Renal cortex interstitium (tissue), 11 donors: ENCODE data around the gene SMIM8. TPM values are rescaled to one million over a fixed set of nuclear protein-coding genes. Genes with fewer than 3 reads are reported as not detected.

Experiments used
- DNase-seq, 11 donors: peaks; one replicate each; pipeline ENCODE4 v3.0.0-alpha.2; 2013; ENCODE audit warnings: low read depth in 9 of 11, low spot score in 4 of 11; ENCODE audit errors: extremely low read depth in 1 of 11
- polyA plus RNA-seq, 3 donors: library from polyadenylated mRNA; unstranded; fragments of 120-200 nt; gene quantifications; one replicate each; pipeline ENCODE4 v1.2.1, GENCODE V29; 2013; ENCODE audit not compliant: insufficient read length in 3 of 3

The SMIM8 gene
- polyA plus RNA-seq, 3 donors = 16.3 to 22.6 (median 20.9) TPM

- no peak for DNase-seq
Observed at GRCh38 chr6:87366072-87366827, 43.9 kb downstream of the SMIM8 start.

DNA sequence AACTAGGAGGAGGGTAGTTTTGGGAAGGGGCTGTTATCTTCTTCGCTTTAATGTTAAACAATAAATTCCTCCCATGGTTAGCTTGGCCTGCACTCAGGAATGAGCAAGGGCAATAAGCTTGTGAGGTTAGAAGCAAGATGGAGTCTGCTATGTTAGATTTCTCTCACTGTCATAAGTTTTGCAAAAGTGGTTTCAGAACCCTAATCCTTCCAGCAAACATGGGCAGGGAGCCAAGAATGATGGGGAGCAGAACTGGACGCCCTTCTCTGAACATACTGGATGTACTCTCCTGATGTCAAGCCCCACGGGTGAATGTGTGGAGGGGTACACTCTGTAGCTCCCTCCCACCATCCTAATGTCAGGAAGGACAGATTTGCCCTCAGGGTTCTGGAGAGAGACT lies 44.5 kb downstream of the SMIM8 start:
- DNase-seq = no peak

DNA sequence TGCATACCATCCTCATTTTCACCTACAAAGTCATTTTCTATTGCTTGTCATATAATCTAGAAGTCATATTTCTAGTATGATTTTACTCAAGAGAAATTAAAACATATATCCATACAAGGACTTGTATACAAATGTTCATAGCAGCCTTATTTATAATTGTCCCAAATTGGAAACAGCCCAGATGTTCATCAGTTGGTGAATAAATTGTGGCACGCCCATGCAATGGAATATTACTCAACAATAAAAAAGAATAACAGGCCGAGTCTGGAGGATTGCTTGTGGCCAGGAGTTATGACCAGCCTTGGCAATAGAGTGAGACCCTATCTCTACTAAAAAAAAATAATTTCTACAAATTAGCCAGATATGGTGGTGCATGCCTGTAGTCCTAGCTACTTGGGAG lies 51.0 kb downstream of the SMIM8 start:
- no peak for DNase-seq

DNA sequence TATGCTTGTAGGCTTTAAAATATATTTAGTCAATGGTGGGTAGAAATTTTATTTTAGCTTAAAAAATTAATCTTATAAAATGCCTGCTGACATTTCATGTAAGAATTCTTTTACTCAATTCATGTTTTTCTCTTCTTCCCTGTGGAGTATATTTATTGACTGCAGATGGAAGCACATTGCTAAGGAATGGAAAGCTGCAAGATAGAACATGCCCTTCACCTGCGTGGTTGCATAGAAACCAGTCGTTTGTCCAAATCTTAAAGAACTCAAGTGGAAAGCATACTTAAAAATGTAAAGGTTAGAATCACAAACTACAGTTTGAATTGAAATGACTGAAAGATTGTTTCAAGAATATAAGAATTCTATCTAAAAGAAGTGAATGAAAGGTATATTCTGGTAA lies 52.9 kb downstream of the SMIM8 start:
- DNase-seq = no peak

DNA sequence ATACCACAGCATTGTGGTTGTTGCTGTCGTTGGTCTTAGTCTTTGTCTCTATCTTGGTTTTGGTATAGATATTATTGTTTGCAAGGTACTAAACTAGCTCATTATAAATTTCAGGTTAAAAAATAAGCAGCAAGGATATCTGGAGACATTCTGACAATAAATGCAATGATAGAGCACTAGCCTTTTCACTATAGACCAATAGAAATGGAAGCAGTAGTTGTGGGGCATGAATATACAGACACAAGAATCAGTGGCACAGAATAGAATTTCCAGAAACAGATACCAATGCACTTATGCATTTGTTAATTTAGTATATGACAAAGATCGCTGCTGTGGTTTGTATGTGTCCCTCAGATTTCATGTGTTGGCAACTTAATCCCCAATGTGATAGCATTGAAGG lies 54.3 kb downstream of the SMIM8 start:
- no peak for DNase-seq

DNA sequence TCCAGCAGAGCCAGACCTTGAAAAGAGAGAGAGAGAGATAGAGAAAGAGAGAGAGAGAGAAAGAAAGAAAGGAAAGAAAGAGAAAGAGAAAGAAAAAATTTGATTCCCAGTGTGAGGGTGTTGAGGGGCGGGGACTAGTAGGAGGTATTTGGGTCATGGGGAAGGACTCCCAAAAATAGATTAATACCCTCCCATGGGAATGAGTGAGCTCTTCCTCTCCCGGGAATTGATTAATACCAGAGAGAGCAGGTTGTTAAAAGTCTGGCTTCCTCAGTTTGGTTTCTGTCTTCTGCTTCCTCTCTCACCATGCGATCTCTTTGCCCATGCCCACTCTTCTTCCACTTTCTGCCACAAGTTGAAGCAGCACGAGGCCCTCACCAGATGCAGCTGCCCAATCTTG lies 56.6 kb downstream of the SMIM8 start:
- DNase-seq = no peak

GRCh38 chr6:87382861-87383260 lies 60.5 kb downstream of the SMIM8 start:
- DNase-seq = no peak

DNA sequence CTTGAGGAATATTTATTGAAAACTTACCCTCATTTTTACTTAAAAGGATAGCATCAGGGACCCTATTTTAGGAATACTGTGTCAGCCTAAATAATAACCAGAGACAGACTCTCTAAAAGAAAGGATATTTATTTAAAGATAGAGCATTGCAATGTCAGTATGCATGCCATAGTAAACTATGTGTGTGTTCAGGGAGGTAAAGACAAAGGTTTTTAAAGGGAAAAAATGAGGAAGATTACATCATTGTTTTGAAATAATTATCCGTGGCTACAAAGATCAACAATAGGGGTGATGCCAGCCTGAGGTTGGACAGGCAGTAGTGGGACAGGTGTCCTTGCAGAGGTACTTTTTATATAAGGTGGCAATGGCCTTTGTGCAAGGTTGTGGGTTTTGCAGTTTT lies 61.6 kb downstream of the SMIM8 start:
- DNase-seq = no peak

GRCh38 chr6:87384449-87384848 lies 62.1 kb downstream of the SMIM8 start:
- no peak for DNase-seq

DNA sequence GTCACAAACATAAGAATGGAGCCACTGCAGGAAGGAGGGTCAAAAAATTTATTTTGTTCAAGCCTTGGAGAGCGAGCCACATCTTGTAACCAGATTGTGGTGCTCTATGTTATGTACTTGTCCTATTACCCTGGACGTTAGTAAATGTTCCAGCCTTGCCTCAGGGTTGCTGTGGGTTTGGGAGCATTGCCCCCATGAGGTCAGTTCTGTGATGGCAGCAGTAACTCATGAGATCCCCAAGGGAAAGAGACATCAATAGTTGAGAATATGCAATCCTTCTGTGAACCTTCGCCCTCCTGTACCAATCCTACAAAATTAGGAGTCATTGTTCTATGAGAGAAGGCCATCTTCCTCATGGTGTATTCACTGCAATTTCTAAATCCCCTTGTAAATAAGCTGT lies 68.9 kb downstream of the SMIM8 start:
- peak in 1 of 11 donors; percentile 9 for DNase-seq

Other genes with a start within 250 kb of the SMIM8 start
- 1 to 10 TPM in 2 of 3 donors, not detected in 1; 3.5 to 5.9 TPM for gene CGA, start 227.5 kb upstream of the SMIM8 start, polyA plus RNA-seq
- 10 to 100 TPM; 38.8 to 48.2 (median 48.2) TPM for gene ZNF292, start 167.0 kb upstream of the SMIM8 start, polyA plus RNA-seq
- gene GJB7, start 6.7 kb downstream of the SMIM8 start, polyA plus RNA-seq = under 1 TPM in 2 of 3 donors, not detected in 1; 0.14 to 0.41 TPM
- 1 to 10 TPM; 2.7 to 7.5 (median 3.0) TPM for gene C6orf163, start 22.2 kb downstream of the SMIM8 start, polyA plus RNA-seq
- 1 to 10 TPM; 2.9 to 3.5 (median 3.2) TPM for gene CFAP206, start 85.4 kb downstream of the SMIM8 start, polyA plus RNA-seq
- 10 to 100 TPM; 37.8 to 49.8 (median 38.3) TPM for gene SLC35A1, start 150.4 kb downstream of the SMIM8 start, polyA plus RNA-seq